Adipocyte (in vitro differentiated cells): Measurements from ENCODE around the gene KRT15.

ENCODE experiments used
- DNase-seq: peaks from one replicate; pipeline ENCODE4 v3.0.0-alpha.2; 2015; ENCODE audit warnings: low read depth
- H3K27me3 ChIP-seq: replicated peaks from 2 replicates; pipeline ENCODE4 v1.7.0; 2013; ENCODE audit warnings: mild to moderate bottlenecking, low read length, moderate library complexity; ENCODE audit not compliant: control insufficient read depth, insufficient read depth
- H3K36me3 ChIP-seq: 2 replicates; pipeline ENCODE4 v1.7.0; 2013; ENCODE audit warnings: low read length, mild to moderate bottlenecking, moderate library complexity; ENCODE audit not compliant: control insufficient read depth, insufficient read depth, severe bottlenecking
- H3K4me1 ChIP-seq: 2 replicates; pipeline ENCODE4 v1.7.0; 2013; ENCODE audit warnings: mild to moderate bottlenecking, low read length, moderate library complexity; ENCODE audit not compliant: control insufficient read depth, insufficient read depth
- H3K4me3 ChIP-seq: 2 replicates; pipeline ENCODE4 v1.7.0; 2013; ENCODE audit warnings: mild to moderate bottlenecking, low read length, moderate library complexity
- H3K9ac ChIP-seq: 2 replicates; pipeline ENCODE4 v1.7.0; 2013; ENCODE audit warnings: mild to moderate bottlenecking, low read length, moderate library complexity
- H3K9me3 ChIP-seq: 2 replicates; pipeline ENCODE4 v1.7.0; 2013; ENCODE audit warnings: mild to moderate bottlenecking, low read length, moderate library complexity; ENCODE audit not compliant: control insufficient read depth

The KRT15 gene

GRCh38 chr17:41511116-41511515 is 7.6 kb downstream of the KRT15 start:
- Histone ChIP-seq H3K4me1 (no peaks in the 10 kb centered on the region), H3K9me3 (no peaks in the 10 kb centered on the region), H3K9ac (no peak overlapping the region), H3K36me3 (no peaks in the 10 kb centered on the region), H3K27me3 (peaks cover 27% of the 10 kb centered on the region), H3K4me3 (no peak overlapping the region)
- DNase-seq: no peak

GRCh38 chr17:41510251-41511065 is 8.2 kb downstream of the KRT15 start:
- no peaks in the 10 kb centered on the region for H3K36me3 ChIP-seq
- no peaks in the 10 kb centered on the region for H3K9me3 ChIP-seq
- no peaks in the 10 kb centered on the region for H3K4me1 ChIP-seq
- DNase-seq: no peak
- H3K4me3 ChIP-seq: no peak overlapping the region
- peaks cover 27% of the 10 kb centered on the region for H3K27me3 ChIP-seq
- no peak overlapping the region for H3K9ac ChIP-seq

GRCh38 chr17:41507315-41507880 is 11.3 kb downstream of the KRT15 start:
- Histone ChIP-seq H3K9ac (no peak overlapping the region), H3K27me3 (peaks cover 18% of the 10 kb centered on the region), H3K36me3 (no peaks in the 10 kb centered on the region), H3K4me3 (no peak overlapping the region), H3K9me3 (no peaks in the 10 kb centered on the region), H3K4me1 (no peaks in the 10 kb centered on the region)
- no peak for DNase-seq

GRCh38 chr17:41505809-41506767 is 12.6 kb downstream of the KRT15 start:
- no peaks in the 10 kb centered on the region for H3K4me1 ChIP-seq
- no peaks in the 10 kb centered on the region for H3K36me3 ChIP-seq
- DNase-seq: no peak
- peaks cover 15% of the 10 kb centered on the region for H3K27me3 ChIP-seq
- no peaks in the 10 kb centered on the region for H3K9me3 ChIP-seq
- H3K4me3 ChIP-seq: no peak overlapping the region
- no peak overlapping the region for H3K9ac ChIP-seq

GRCh38 chr17:41505007-41505808 is 13.5 kb downstream of the KRT15 start, which contains the start of gene KRT13:
KRT13 (minus strand) TSS chr17:41505612; CDS start chr17:41505550, 62 bp downstream.
- no peaks in the 10 kb centered on the region for H3K36me3 ChIP-seq
- H3K4me1 ChIP-seq: no peaks in the 10 kb centered on the region
- H3K4me3 ChIP-seq: no peak within 1 kb of the TSS
- DNase-seq: no peak
- H3K9ac ChIP-seq: no peak within 1 kb of the TSS
- no peaks in the 10 kb centered on the region for H3K9me3 ChIP-seq
- peaks cover 7% of the 10 kb centered on the region for H3K27me3 ChIP-seq

GRCh38 chr17:41504246-41504977 is 14.3 kb downstream of the KRT15 start:
- no peaks in the 10 kb centered on the region for H3K9me3 ChIP-seq
- H3K9ac ChIP-seq: no peak overlapping the region
- no peak overlapping the region for H3K4me3 ChIP-seq
- no peaks in the 10 kb centered on the region for H3K36me3 ChIP-seq
- no peaks in the 10 kb centered on the region for H3K4me1 ChIP-seq
- H3K27me3 ChIP-seq: peaks cover 3% of the 10 kb centered on the region
- DNase-seq: no peak

- H3K9ac ChIP-seq: no peak overlapping the region
- H3K36me3 ChIP-seq: no peaks in the 10 kb centered on the region
- H3K9me3 ChIP-seq: no peaks in the 10 kb centered on the region
- no peaks in the 10 kb centered on the region for H3K4me1 ChIP-seq
- DNase-seq: no peak
- no peaks in the 10 kb centered on the region for H3K27me3 ChIP-seq
- H3K4me3 ChIP-seq: no peak overlapping the region
Measured at GRCh38 chr17:41503202-41503601, 15.5 kb downstream of the KRT15 start.

- Histone ChIP-seq H3K9ac (no peak overlapping the region), H3K4me3 (no peak overlapping the region), H3K9me3 (no peaks in the 10 kb centered on the region), H3K36me3 (no peaks in the 10 kb centered on the region), H3K27me3 (no peaks in the 10 kb centered on the region), H3K4me1 (peaks cover 3% of the 10 kb centered on the region)
- DNase-seq: peak; percentile 18
Measured at GRCh38 chr17:41500131-41500911, 18.4 kb downstream of the KRT15 start.

- Histone ChIP-seq H3K27me3 (no peaks in the 10 kb centered on the region), H3K9me3 (no peaks in the 10 kb centered on the region), H3K4me3 (no peak overlapping the region), H3K9ac (no peak overlapping the region), H3K36me3 (no peaks in the 10 kb centered on the region), H3K4me1 (peaks cover 3% of the 10 kb centered on the region)
- DNase-seq: no peak
Measured at GRCh38 chr17:41499714-41500113, 19.0 kb downstream of the KRT15 start.

- Histone ChIP-seq H3K4me1 (peaks cover 3% of the 10 kb centered on the region), H3K27me3 (no peaks in the 10 kb centered on the region), H3K9me3 (no peaks in the 10 kb centered on the region), H3K4me3 (no peak overlapping the region), H3K36me3 (no peaks in the 10 kb centered on the region), H3K9ac (no peak overlapping the region)
- DNase-seq: no peak
Measured at GRCh38 chr17:41498276-41498675, 20.4 kb downstream of the KRT15 start.
